ENCODE data around the gene MRPS6. TPM values are rescaled to one million over a fixed set of nuclear protein-coding genes. Genes with fewer than 3 reads are reported as not detected.

Gene MRPS6
- total RNA-seq, 1 experiment from 2014 or later, result 41.0 TPM

GRCh38 chr21:34131586-34131985 lies 58.2 kb downstream of the MRPS6 start:
- Histone ChIP-seq H3K4me3 (no peak overlapping the region), H3K9me3 (ENCODE audit: insufficient read depth, low read depth) (no peaks in the 10 kb centered on the region), H2AFZ (no peak overlapping the region), H3K27me3 (ENCODE audit: insufficient read depth, low read depth) (no peaks in the 10 kb centered on the region), H3K4me1 (replicated peaks; ENCODE audit: insufficient read depth) (no peaks in the 10 kb centered on the region), H3K79me2 (ENCODE audit: low read depth) (0 out of 2 replicates have a peak, but pooled peaks cover 6% of the 10 kb centered on the region), H4K20me1 (ENCODE audit: insufficient read depth) (no peaks in the 10 kb centered on the region), H3K27ac (no peak overlapping the region), H3K9me2 (ENCODE audit: insufficient read depth) (no peaks in the 10 kb centered on the region), H3K36me3 (ENCODE audit: low read depth) (no peaks in the 10 kb centered on the region), H3K4me2 (no peak overlapping the region), H3F3A (ENCODE audit: insufficient read depth, low read depth) (no peaks in the 10 kb centered on the region)
- ChIA-PET CTCF (no interaction called here), POLR2A (ENCODE audit: unreplicated experiment) (no interaction called here)
- no TSS peak for BruUV-seq (replicated peaks)
- intact Hi-C loops (cut with micrococcal nuclease; ENCODE audit: unreplicated experiment), result no loop called here
- DNase-seq, result no peak
- TF ChIP-seq CTCF (conservative IDR thresholded peaks at IDR 0.05), result no peak
- no peak for TF ChIP-seq EZH2 (IDR thresholded peaks at IDR 0.05; ENCODE audit: low read depth)

- ChIA-PET POLR2A (ENCODE audit: unreplicated experiment) (no interaction called here), CTCF (no interaction called here)
- intact Hi-C loops (cut with micrococcal nuclease; ENCODE audit: unreplicated experiment), result no loop called here
- H3K27ac ChIP-seq, result no peak overlapping the region
- no peaks in the 10 kb centered on the region for H4K20me1 ChIP-seq (ENCODE audit: insufficient read depth)
- no peaks in the 10 kb centered on the region for H3K9me2 ChIP-seq (ENCODE audit: insufficient read depth)
- no peak overlapping the region for H2AFZ ChIP-seq
- H3K9me3 ChIP-seq (ENCODE audit: insufficient read depth, low read depth), result no peaks in the 10 kb centered on the region
- BruUV-seq (replicated peaks), result no TSS peak
- no peaks in the 10 kb centered on the region for H3K27me3 ChIP-seq (ENCODE audit: insufficient read depth, low read depth)
- no peak overlapping the region for H3K4me2 ChIP-seq
- no peaks in the 10 kb centered on the region for H3F3A ChIP-seq (ENCODE audit: insufficient read depth, low read depth)
- no peaks in the 10 kb centered on the region for H3K4me1 ChIP-seq (replicated peaks; ENCODE audit: insufficient read depth)
- H3K4me3 ChIP-seq, result no peak overlapping the region
- H3K36me3 ChIP-seq (ENCODE audit: low read depth), result no peaks in the 10 kb centered on the region
- 0 out of 2 replicates have a peak, but pooled peaks cover 6% of the 10 kb centered on the region for H3K79me2 ChIP-seq (ENCODE audit: low read depth)
- TF ChIP-seq CTCF (conservative IDR thresholded peaks at IDR 0.05), result no peak
- TF ChIP-seq EZH2 (IDR thresholded peaks at IDR 0.05; ENCODE audit: low read depth), result no peak
- no peak for DNase-seq
Observed at GRCh38 chr21:34132202-34132601, 58.8 kb downstream of the MRPS6 start.

GRCh38 chr21:34132926-34133325 lies 59.5 kb downstream of the MRPS6 start:
- no TSS peak for BruUV-seq (replicated peaks)
- no peaks in the 10 kb centered on the region for H3K36me3 ChIP-seq (ENCODE audit: low read depth)
- H4K20me1 ChIP-seq (ENCODE audit: insufficient read depth), result no peaks in the 10 kb centered on the region
- no peaks in the 10 kb centered on the region for H3K9me3 ChIP-seq (ENCODE audit: insufficient read depth, low read depth)
- CTCF ChIA-PET, result no interaction called here
- no peak overlapping the region for H3K27ac ChIP-seq
- H3K27me3 ChIP-seq (ENCODE audit: insufficient read depth, low read depth), result no peaks in the 10 kb centered on the region
- 0 out of 2 replicates have a peak, but pooled peaks cover 6% of the 10 kb centered on the region for H3K79me2 ChIP-seq (ENCODE audit: low read depth)
- no peaks in the 10 kb centered on the region for H3K9me2 ChIP-seq (ENCODE audit: insufficient read depth)
- H3K4me1 ChIP-seq (replicated peaks; ENCODE audit: insufficient read depth), result no peaks in the 10 kb centered on the region
- H3F3A ChIP-seq (ENCODE audit: insufficient read depth, low read depth), result no peaks in the 10 kb centered on the region
- H3K4me2 ChIP-seq, result no peak overlapping the region
- no peak for DNase-seq
- no peak overlapping the region for H2AFZ ChIP-seq
- POLR2A ChIA-PET (ENCODE audit: unreplicated experiment), result no interaction called here
- intact Hi-C loops (cut with micrococcal nuclease; ENCODE audit: unreplicated experiment), result no loop called here
- H3K4me3 ChIP-seq, result no peak overlapping the region
- TF ChIP-seq CTCF (conservative IDR thresholded peaks at IDR 0.05) (no peak), EZH2 (IDR thresholded peaks at IDR 0.05; ENCODE audit: low read depth) (no peak)

Data from PC-9 (cell line).